GM03348 (cell line): ENCODE measurements around the gene RIPPLY3.
"Not testable (repeated sequence)": the region's sequence is repeated elsewhere in the genome, so short reads cannot be mapped to it uniquely, and the experiment has no call there.

Source experiments
- DNase-seq: peaks from one replicate; pipeline ENCODE4 v3.0.0; 2012; ENCODE audit warnings: low spot score

The RIPPLY3 gene

DNA sequence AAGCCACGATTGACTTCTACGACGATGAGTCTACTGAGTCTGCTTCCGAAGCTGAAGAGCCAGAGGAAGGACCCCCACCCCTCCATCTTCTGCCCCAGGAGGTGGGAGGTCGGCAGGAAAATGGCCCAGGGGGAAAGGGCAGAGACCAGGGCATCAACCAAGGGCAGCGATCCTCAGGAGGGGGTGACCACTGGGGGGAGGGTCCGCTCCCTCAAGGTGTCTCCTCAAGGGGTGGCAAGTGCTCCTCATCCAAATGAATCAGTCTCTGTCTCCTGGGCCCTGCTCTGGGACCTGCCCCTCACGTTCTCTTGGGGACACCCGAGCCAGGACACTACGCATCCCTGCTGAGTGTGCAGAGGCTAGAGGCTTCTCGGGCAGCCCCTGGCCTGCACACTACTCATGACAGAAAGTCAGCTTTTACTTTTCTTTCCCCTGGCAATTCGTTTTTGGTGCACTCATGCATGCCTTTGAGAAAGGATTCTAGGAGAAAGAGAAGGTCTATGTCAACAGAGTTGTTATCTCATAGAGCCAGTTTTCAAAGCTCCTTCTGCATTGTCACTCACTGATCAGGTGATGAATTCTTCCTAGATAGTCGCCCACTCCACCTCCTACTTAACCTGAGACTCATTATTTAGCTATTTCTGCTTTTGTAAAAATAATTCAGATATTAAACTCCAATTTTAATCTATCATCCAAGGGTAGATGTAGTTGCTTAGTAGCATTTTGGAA lies 11.6 kb downstream of the RIPPLY3 start:
- DNase-seq: no peak

DNA sequence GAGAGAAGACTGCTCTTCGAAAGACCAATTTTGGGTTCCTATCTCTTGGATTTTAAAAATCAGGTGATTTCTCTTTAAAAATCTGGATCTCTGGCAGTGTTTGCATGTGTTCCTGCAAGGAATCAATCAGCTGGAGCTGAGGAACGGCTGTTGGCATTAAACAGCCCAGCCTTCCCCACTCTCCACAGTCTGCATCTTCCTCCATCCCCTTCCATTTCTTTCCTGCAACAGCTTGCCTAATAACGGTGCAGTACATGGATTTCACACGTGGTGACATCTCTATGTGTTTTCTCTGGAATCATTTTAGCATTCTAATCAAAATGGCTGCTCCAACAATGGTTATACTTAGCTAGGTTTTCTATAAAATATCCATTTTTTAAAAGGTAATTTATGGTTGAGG lies 20.0 kb downstream of the RIPPLY3 start:
- DNase-seq: no peak

DNA sequence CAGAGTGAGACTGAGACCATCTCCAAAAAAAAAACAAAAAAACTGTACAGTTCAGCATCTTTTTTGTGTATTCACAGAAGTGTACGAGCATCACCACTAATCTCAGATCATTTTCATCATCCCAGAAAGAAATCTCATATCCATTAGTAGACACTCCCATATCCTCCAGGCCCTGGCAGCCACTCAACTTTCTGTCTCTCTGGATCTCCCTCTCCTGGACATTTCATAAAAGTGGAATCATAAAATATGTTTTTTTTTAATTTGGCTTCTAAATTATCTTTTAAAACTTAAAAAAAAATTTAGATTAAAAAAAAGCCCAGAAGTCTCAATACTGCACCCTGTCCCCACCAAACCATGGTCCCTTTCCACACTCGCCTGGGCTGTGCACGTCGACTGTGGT lies 22.1 kb downstream of the RIPPLY3 start:
- DNase-seq: no peak

DNA sequence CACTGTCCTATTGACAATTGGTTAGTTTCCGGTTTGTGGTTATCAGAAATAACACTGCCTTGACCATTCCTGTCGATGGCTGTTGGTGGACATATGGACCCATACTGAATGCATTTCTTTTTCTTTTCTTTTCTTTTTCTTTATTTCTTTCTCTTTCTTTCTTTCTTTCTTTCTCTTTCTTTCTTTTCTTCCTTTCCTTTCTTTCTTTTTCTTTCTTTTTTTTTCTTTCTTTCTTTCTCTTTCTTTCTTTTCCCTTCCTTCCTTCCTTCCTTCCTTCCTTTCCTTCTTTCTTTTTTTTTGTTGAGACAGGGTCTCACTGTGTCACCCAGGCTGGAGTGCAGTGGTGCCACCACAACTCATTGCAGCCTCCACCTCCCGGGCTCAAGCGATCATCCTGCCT lies 24.4 kb downstream of the RIPPLY3 start:
- DNase-seq: no peak

DNA sequence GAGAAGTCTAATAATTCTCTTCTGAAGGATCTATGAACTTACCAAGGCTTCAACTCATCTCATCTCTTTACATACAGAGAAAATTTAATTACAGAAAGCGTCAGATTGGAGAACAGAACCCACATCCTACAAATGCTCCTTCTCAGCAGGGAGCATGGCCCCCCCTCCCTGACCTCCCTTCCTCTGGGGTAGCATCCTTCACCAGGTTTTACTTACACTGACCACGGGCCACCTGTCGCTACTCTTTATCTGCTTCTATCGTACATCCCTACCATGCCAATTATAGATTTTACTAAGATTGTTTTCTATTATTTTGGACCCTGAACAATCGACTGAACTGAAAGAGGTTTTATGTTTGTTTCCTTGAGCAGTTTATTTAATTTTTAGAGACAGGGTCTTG lies 25.8 kb downstream of the RIPPLY3 start:
- DNase-seq: no peak

DNA sequence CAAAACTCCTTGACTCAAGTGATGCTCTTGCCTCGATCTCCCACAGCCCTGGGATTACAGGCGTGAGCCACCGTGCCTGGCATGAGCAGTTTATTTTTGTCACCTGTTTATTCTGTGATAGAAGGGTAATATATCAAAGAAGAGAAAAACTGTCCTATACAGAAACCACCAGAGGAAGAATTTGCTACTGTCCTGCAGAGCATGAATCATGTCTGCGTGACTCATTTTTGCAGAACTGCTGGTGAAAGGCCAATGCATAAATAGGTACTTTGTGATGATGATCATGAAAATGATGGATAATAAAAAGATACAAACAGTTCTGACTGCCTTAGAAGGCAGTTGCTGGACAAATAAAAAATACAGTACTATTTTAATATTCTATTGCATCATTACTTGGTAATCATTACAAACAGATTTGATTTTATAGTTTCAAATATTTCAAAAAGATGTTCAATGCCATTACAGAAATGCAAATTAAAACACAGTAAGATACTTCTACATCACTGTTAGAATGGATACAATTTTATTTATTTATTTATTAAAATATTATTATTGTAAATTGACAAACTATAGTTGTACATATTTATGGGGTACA lies 26.5 kb downstream of the RIPPLY3 start:
- DNase-seq: peak; percentile 55

DNA sequence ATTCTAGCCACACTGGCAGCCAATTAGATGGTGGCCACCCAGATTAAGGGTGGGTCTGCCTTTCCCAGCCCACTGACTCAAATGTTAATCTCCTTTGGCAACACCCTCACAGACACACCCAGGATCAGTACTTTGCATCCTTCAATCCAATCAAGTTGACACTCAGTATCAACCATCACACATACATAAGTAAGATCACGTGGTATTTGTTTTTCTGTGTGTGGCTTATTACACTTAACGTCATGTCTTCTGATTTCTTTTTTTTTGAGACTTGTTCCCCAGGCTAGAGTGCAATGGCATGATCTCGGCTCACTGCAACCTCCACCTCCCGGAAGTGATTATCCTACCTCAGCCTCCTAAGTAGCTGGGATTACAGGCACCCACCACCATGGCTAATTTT lies 27.9 kb downstream of the RIPPLY3 start:
- not testable (repeated sequence) for DNase-seq

DNA sequence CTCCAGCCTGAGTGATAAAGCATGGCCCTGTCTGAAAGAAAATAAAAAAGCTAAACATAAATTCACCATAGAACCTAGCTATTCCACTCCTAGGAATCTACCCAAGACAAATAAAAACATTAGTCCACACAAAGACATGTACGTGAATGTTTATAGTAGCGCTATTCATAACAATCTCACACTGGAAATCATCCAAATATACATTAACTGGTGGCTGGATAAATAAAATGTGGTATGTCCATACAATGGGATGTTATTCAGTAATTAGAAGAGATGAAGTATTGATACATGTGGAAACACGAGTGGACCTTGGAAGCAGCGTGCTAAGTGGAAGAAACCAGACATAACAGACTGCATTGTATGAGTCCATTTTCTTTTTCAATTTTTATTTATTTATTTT lies 29.7 kb downstream of the RIPPLY3 start:
- no peak for DNase-seq

DNA sequence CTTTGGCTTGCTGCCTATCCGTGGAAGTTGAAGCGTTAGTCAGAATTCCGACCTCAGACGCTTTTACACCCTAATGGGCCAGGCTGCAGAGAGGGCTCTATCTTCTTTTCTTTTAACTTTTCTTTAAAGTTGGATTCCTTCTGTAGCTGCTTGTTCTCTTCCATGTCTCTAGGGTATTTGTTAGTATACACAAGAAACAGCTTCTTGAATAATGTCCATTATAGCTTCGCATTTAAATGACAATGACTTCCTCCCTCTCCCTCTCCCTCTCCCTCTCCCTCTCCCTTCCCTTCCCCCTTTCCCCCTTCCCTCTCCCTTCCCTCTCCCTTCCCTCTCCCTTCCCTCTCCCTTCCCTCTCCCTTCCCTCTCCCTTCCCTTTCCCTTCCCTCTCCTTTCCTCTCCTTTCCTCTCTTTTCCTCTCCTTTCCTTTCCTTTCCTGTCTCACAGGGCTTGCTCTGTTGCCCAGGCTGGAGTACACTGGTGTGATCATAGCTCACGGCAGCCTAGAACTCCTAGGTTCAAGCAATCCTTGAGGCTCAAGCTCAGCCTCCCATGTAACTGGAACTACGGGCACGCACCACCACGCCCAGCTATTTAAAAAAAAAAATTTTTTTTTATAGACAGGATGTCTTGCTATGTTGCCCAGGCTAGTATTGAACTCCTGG lies 33.0 kb downstream of the RIPPLY3 start:
- DNase-seq: no peak

DNA sequence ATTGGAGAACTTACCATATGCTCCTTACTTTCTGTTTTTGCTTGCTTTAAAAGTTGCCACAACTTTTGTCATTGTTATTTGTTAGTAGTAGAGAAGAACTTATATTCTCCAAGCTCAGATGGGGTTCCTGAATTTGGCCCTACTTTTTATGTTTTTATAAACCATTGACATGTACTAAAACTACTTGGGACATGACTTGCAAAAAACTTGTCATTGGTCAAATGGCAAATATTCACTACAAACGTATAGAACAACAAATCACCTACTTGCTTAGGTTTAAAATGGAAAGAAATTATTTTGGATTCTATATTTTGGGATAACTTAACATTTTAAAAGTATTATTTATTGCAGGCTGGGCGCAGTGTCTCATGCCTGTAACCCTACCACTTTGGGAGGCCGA lies 33.7 kb downstream of the RIPPLY3 start:
- no peak for DNase-seq

DNA sequence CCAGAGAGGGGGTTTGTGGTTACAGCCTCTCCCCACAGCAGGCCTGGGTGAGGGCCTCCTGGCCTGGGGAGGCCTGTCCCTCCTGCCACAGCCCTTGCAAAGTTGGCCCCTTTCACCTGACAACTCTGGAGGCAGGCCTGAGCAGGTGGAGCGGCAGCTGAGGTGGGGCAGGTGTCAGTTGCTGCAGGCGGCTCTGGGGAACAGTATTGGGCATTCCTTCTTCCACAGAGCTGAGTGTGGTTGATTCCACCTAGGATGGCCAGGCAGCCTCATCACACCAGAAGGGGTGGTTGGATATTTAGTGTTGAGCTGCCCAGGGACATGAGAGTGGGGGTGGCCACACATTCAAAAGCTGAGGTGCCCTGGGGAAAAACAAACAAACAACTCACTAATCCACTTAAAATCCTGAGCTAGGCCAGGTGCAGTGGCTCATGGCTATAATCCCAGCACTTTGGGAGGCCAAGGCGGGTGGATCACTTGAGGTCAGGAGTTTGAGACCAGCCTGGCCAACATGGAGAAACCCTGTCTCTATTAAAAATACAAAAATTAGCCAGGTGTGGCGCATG lies 35.3 kb downstream of the RIPPLY3 start:
- no peak for DNase-seq

DNA sequence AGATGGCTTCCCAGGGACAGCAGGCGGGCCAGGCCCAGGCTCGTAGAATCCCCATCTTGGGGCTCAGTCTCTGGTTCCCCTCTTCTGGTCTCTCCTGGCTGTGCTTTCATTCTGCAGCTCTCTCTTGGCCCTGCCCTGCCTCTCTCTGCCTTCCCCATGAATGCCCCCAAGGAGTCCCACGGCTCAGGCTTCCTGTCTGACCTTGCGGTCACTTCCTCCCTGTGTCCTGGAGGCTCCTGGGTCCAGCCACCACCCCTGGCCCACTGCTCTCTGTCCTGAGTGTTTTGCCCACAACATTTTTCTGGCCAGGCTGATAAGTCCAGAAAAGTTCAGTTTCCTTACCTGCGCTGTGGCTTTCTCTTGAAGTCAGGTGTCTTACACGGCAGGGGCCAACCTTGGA lies 37.3 kb downstream of the RIPPLY3 start:
- no peak for DNase-seq

DNA sequence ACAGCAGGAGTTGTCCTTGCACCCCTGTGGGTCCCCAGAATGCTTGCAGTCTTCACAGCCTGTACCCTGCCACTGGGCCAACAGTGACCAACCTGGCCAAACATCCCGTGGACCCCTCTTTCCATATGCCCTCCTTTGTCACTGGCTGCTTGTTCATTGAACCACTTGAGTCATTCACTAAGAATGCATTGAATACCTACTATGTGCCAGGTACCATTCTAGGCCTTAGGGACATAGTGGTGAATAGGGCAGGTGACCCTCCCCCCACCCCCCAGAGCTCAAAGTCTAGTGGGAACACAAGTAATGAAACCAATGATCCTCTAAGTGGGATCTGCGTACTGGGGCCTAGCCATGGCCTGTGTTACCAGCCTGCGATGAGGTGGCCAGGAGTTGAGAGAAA lies 38.1 kb downstream of the RIPPLY3 start:
- no peak for DNase-seq

DNA sequence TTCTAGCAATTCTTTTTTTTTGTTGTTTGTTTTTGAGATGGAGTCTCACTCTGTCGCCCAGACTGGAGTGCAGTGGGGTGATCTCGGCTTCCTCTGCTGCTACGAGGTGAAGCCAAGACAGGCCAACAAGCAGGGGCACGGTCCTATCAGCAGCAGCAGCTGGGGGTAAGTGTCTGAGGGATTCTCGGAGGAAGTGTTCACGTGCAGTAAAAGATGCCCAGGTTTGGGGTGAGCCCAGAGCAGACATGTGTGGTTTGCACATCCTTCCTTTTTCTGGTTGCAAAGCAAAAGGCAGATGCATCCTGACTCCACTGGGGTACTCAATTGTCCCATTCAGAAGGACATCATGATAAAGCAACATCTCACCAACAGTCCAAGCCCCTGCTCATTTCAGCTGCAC lies 38.6 kb downstream of the RIPPLY3 start:
- no peak for DNase-seq

DNA sequence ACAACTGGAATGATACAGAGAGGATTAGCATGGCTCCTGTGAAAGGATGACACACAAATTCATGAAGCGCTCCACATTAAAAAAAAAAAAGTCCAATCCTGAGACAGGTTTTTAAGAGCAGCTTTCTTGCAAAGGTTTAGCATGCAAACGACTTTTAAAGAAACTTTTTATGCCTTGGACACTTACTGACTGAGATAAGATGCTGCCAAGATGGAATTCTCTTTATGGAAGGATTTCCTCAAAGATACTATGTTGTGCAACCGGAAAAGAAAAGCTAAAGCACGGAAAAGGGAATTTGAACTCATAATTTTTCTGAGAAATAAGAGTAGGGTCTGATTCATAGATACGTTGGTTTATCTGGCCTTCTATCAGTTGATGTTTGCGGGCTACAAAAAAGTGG lies 39.1 kb downstream of the RIPPLY3 start:
- DNase-seq: no peak

DNA sequence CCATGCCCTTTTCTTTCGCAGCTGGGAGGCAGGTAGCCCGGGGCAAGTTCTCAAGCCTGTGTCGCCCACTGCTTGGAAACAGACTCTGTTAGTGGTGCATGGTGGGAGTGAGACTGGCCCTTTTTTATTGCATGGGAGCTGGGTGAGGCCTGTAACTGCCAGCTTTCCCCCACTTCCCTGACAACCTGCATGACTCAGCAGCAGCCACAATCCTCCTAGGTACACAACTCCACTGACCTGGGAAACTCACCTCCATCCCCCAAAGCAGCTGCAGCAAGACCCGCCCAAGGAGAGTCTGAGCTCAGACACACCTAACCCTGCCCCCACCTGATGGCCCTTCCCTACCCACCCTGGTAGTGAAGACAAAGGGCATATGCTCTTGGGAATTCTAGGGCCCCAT lies 40.6 kb downstream of the RIPPLY3 start:
- no peak for DNase-seq

DNA sequence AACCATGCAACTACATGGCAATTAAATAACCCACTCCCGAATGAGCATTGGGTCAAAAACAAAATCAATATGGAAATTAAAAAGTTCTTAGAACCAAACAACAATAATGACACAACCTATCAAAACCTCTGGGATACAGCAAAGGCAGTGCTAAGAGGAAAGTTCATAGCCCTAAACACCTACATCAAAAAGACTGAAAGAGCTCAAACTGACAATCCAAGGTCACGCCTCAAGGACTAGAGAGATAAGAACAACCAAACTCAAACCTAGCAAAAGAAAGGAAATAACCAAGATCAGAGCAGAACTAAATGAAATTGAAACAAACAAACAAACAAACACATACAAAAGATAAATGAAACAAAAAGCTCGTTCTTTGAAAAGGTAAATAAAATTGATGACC lies 43.2 kb downstream of the RIPPLY3 start:
- not testable (repeated sequence) for DNase-seq

DNA sequence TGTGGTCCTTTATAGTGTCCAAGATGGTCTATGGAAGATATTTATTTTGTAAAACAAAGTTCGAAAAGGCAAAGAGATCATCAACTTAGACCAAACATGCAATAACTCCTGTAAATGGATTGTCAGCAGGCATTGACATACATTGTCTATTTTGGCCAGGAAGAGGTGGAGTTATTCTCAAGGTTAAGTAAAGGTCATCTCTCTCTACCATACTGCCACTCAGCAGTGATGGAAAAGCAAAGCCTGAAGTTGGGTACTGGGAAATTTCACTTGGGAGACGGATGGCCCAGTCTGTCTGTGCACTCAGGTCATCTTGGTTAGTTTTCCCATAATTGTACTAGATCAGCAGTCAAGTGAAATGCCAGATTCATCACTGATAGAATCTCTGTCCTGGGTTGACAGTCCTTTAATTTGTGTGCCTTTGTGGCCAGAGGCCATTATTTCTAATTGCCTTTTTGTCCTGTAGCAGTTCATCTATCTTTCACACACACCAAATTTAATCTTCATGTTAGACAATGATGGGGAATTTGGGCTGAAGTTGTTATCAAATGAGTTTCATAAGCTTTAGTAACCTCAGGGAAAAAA lies 48.9 kb downstream of the RIPPLY3 start:
- DNase-seq: no peak

DNA sequence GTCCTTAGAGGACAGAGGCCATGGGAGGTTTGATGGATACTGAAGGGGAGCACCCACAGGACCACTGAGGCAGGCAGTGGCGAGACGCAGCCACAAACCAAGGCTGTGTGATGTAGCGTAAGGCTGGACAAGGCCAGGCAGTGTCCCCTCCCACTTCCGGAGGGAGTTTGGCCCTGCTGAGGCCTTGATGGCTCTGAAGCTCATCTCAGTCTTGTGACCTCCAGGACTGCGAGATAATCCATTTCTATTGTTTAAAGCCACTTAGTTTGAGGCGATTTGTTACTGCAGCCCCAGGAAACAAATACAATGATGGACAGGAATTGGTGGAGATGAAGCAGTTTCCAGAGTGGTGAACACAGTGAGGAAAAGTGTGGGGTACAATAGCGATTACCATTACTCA lies 51.1 kb downstream of the RIPPLY3 start:
- no peak for DNase-seq

DNA sequence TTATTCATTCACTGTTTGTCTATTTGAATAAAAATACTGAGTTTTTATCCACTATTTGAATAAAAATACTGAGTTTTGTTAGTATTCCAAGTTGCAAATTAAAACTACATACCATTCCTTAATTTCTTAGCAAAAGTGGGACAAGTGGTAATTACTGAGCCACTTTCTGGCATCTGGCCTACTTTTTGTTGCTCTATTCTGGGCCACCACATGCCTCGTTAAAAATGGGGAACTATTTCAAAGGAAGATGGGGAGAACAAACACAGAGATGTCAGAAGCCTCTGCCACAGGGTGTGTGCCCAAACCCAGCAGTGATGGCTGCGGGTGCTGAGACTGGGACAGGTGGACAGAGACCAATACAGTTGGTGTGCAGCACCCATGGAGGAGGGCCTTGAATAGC lies 51.8 kb downstream of the RIPPLY3 start:
- no peak for DNase-seq

DNA sequence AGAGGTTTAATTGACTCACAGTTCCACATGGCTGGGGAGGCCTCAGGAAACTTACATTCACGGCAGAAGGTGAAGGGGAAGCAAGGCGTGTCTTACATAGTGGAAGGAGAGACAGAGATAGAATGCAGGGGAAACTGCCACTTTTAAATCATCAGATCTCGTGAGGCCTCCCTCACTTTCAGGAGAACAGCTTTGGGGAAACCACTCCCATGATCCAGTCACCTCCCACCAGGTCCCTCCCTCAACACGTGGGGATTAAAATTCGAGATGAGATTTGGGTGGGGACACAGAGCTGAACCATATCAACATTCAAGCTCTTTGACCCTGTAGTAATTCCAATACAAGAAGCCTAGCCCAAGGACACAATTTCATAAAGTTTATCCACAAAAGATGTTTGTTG lies 52.7 kb downstream of the RIPPLY3 start:
- no peak for DNase-seq

DNA sequence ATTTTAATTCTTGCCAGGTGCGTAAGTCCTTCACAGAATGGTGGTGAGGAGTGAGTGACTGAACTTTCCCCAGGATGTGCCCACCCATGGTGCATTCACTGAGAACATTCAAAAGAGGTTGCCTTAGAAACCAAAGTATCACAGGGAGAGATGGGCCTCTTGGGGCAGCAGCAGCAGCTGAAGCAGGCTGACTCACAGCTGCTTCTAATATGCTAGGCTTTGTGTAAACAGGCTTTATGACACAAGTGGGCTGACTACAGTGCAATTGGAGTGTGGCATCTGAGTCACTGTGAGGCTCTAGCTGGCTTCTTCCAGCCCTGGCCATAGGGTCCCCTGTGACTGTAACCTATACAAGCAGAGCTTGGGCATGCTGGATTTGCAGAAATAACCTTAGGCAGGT lies 53.8 kb downstream of the RIPPLY3 start:
- DNase-seq: peak; percentile 80
